GM12801 (cell line): Measurements from ENCODE around the gene ACP1.

ENCODE experiments used
- TF ChIP-seq, protein P1 (sequence below): IDR thresholded peaks from one replicate; pipeline ENCODE4 v1.5.1; 2011; ENCODE audit warnings: control low read depth; ENCODE audit not compliant: insufficient read length; ENCODE audit errors: extremely low read depth

ACP1 gene

DNA sequence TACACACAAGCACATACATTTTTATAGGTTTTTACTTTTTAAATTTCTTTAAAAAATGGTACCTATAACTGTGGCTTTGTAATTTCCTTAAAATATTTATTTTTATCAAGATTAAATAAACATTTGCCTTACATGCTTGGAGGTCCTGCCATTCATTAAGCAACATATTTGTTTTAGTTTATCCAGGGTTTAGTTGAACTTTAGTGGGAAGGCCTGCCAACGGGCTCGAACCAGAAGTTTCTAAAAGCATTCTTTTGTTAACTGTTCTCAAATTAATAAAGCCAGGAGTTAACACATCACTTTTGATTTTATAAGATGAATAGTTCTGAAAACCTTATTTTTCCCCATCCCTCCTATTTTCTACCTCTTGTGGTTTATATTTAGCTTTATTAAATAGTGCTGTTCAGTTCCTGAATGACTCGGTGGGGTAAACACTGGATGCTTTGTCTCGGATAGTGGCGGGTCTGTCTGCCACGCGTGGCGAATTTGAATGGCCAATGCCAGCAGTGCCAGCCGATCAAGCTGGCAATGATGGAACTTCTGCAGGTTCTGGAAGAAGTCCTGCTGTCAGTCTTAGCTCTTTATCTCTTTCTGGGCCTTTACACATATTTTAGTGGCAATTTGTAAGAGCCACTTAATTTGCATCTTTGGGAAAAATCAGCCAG lies 33.1 kb upstream of the ACP1 start:
- TF ChIP-seq, protein P1, sequence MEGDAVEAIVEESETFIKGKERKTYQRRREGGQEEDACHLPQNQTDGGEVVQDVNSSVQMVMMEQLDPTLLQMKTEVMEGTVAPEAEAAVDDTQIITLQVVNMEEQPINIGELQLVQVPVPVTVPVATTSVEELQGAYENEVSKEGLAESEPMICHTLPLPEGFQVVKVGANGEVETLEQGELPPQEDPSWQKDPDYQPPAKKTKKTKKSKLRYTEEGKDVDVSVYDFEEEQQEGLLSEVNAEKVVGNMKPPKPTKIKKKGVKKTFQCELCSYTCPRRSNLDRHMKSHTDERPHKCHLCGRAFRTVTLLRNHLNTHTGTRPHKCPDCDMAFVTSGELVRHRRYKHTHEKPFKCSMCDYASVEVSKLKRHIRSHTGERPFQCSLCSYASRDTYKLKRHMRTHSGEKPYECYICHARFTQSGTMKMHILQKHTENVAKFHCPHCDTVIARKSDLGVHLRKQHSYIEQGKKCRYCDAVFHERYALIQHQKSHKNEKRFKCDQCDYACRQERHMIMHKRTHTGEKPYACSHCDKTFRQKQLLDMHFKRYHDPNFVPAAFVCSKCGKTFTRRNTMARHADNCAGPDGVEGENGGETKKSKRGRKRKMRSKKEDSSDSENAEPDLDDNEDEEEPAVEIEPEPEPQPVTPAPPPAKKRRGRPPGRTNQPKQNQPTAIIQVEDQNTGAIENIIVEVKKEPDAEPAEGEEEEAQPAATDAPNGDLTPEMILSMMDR: no peak

DNA sequence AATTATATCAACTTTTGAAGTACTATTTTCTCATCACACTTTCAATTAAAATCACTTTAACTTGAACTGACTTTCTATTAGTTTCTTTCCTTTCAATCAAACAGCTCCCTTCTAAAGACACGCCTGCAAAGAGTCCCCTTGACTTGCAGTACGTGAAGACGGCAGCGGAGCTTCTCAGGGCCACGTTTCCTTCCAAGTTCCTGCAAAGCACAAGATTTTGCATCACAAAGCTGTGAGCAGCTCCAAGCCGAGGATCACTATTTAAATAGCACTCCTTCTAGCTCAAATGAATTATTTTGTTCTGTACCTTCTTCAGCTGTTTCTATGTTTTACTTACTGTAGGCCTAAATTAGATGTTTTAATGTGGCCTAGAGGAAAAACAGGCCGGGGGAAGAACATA lies 31.7 kb upstream of the ACP1 start:
- TF ChIP-seq, protein P1: no peak

DNA sequence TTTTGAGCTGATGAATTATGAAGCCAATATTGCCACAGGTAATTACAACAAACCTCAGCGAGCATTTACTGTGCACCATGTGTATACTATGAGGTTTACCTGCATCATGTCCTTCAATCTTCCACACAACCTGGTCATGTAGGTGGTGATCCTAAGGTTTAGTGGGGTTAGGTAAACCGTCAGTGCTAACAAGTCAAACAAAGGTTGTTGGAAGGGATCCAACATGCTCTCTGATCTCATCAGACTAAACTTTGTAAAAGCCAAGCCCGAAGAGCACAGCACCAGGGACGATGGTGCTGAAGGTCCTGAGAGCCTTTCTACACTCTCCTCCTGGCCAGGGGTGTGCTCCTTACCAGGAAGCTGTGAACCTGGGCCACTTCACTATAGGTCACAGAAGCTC lies 30.3 kb upstream of the ACP1 start:
- TF ChIP-seq, protein P1: no peak

DNA sequence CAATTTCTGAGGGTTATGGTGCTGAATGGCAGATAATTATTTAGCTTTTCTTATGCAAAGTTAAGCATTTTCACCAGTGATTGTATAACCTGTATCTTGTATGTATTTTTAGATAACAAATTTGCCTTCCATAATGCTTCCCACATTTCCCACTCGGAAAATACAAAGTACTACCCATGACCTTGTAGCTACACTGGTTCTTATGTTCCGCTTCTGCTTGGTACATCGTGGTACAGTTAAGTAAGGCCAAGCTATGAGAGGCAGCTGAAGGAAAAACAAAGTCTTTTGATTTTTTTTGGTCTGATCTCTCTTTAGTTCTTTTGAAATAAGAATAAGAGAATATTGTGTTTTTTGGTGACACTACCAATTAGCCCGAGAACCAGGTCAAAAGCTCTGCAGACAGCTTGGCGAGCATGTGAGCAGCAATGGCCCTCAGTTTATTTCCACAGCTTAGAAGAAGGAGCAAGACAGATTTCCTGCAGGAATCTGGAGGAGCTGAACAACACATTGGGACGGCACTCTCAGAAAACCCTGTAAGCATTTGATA lies 27.7 kb upstream of the ACP1 start:
- TF ChIP-seq, protein P1: no peak

DNA sequence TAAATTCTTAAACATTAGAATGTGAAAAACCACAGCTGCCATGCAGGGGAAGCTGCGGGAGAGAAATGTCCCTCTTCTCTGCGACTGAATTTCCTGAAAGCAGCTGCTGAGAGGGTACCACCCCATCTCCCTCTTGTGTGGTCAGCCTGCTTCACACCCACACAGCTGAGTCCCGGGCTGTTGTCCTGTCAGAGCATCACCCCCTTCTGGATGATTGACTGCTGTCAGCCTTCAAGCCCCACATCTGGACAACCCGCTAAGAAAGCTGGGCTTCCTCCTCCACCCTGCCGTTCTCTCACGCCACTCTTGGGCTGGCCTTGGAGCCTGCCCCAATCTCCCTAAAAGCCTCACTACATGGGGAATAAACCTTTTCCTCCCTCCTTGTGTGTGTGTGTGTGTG lies 26.9 kb upstream of the ACP1 start:
- TF ChIP-seq, protein P1: no peak

DNA sequence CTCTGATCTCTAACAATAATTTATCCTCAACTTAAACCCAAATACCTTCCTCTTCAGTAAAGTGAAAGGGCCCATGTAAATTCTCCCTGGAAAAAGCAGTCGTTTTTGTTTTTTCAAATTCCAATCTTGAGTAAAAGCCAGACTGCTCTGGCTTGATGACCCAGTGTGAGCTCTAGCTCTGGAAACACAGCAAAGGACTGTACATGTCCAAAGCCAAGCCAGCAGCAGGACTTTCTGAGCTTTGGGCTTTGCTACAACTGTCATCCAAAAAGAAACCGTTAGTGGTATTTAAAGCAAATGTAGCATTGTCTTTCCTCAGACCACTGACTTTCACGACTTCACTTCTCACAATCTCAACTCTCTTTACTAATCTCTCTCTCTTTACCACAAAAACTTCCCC lies 26.3 kb upstream of the ACP1 start:
- TF ChIP-seq, protein P1: no peak

DNA sequence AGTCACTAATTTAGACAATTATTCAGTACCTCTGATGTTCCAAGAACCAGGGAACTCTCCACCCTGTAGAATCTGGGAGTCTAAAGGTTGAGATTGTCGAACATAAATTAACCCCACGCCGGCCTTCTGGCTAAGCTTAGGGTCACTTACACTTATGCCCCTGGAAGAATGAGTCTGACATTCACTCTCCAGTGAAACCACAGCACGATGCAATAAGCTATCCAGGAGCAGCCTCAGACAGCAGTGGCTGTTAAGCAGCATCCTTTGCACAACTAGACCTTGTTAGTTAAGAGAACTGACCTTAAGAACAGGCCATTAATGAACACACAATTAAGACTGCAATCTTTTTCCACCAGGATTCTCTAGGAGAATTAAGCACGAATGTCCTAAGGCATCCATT lies 25.9 kb upstream of the ACP1 start:
- TF ChIP-seq, protein P1: no peak
